Erythroblast (primary cell): ENCODE data around the gene EPB41.
A peak's percentile ranks its signal among the peaks of the same experiment; 100 is the strongest.
"Not testable (repeated sequence)": the region's sequence is repeated elsewhere in the genome, so short reads cannot be mapped to it uniquely, and the experiment has no call there.

Experiments used
- DNase-seq, 2 experiments: peaks; one replicate each; lab custom pipeline; 2025; lab: John Stamatoyannopoulos, UW
- GATA1 ChIP-seq: IDR thresholded peaks from 2 replicates; pipeline ENCODE4 v1.6.1; 2011; ENCODE audit warnings: low read depth, mild to moderate bottlenecking, control low read depth, low read length, moderate library complexity
- POLR2A ChIP-seq: IDR thresholded peaks from 2 replicates; pipeline ENCODE4 v1.6.1; 2011; ENCODE audit warnings: mild to moderate bottlenecking, low read length

Gene EPB41

DNA sequence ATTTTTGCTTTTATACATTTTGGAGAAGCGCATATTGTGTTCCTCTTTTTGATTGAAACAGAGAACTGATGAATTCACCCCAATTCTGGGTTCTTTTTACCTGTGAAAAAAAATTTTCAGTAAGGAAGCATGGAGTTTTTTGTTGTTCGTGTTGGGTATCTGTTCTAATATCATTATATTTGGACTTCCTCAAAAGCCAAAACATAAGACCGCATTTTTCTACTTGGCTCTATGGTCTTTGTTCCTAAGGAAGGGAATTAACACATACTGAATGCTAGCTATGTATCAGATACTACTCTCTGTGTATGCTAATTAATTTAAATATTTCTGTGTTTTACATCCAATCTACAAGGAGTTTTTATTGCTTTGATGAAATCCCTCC lies 12.9 kb downstream of the EPB41 start:
- DNase-seq, result no peak
- TF ChIP-seq GATA1 (no peak), POLR2A (no peak)

DNA sequence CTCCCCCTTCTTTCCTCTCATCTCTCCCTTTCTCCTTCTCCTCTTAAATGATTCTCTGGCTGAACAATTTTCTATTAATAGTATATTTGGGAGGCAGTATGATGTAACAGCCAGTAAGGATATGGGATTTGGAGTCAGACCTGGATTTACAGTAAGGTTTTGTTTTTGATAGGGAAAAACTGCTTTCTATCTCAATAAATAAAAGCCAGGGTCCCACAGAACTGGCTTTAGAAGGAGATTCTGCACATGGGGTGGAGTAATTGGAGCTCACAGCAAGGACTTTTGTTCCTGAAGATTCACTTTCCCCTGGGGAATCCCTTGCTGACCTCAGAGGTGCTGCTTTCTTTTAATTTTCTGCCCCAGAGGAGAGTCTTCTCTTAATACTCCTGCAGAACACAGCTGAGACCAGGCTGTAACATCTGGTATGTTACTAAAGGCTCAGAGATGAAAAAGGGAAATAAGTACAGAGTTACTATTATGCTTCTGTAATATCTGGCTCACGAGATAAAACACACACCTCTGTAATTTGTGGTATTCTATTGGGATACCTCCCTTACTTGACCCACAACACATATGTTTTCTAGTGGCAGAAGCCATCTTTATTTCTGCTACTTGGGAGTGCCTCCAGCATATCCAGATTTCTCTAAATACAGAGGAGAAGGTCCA lies 13.4 kb downstream of the EPB41 start:
- DNase-seq, result peak in 1 of 2 experiments; percentile 61
- TF ChIP-seq GATA1, result no peak
- TF ChIP-seq POLR2A, result no peak

DNA sequence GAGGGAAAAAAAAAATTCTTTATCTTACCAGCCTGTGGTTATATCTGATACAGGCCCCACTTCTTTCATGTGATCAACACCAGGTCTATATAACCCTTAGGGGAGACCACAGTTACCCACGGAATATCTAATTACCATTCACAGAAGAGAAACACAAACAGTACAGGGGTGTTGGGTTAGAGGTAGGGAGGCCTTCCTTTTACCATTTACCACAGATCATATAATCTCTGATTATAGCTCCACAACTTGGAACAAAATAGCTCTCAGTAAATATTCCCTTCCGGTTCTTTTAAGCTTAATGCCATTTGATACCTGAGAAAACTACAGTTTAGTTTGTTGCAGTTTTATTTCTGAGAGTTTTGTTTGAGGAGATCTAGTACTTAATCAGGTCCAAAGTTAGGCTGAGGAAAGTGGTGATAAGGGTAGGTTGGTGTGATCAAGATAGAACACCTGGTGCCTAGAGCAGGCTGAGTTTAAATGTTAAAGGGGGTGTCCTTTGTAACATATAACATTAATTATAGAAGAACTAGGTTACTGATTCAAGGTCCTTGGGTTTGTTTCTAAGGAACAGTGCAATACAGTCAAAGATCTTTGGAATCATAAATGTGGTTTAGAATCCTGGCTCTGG lies 14.1 kb downstream of the EPB41 start:
- no peak for TF ChIP-seq POLR2A
- no peak for TF ChIP-seq GATA1
- peak in 1 of 2 experiments; percentile 49 for DNase-seq

DNA sequence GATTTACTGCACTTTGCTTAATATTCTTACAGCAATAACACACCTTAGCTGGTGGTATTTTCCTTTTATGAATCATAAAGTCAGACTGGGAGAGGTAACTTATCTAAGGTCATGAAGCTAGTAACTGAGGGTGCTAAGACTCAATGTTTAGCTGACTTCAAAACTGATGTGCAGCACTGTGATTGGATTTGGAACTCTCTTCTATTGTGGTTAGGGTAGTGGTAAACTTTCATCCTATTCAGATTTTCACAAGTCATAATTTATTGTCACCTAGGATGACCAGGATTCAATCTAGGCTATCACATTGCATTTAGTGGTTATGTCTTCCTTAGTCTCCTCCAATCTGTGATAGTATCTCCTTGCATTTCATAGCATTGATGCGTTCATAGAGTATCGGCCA lies 18.9 kb downstream of the EPB41 start:
- no peak for DNase-seq
- TF ChIP-seq POLR2A, result no peak
- no peak for TF ChIP-seq GATA1

DNA sequence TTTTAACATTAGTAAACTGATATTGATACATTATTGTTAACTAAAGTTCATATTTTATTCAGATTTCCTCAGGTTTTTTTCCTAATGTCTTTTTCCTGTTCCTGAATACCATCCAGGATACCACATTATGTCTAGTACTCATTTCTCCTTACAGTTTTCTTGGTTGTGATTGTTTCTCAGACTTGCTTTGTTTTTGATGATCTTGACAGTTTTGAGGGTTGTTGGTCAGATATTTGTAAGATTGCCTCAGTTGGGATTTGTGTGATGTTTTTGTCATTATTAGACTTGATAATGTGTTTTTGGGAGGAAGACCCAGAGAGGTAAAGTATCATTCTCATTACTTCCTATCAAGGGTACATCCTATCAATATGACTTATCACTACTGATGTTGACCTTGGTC lies 19.5 kb downstream of the EPB41 start:
- no peak for DNase-seq
- TF ChIP-seq GATA1 (no peak), POLR2A (no peak)

DNA sequence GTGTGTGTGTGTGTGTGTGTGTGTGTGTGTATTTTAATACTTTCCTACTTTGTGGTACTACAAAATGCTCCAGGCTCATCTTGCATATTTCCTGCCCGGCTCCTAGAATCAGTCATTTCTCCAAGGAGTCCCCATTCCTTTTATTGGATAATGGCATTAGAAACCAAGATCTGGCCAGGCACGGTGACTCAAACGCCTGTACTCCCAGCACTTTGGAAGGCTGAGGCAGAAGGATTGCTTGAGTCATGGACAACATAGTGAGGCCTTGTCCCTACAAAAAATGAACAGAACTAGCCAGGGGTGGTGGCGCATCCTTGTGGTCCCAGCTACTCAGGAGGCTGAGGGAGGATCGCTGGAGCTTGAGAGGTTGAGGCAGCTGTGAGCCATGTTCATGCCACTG lies 20.3 kb downstream of the EPB41 start:
- no peak for DNase-seq
- TF ChIP-seq POLR2A (no peak), GATA1 (no peak)

DNA sequence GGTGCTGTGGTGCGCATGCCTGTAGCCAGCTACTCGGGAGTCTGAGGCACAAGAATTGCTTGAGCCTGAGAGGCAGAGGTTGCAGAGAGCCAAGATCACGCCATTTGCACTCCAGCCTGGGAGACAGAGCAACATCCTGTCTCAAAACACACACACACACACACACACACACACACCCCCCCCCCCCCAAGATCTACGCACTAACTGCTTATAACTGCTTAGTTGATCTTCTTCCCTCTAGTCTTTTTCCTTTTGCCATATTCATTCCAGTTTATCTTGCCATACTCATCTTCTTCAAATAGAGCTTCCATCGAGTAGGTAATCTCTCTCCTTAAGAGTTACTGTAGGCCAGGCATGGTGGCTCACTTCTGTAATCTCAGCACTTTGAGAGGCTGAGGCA lies 20.9 kb downstream of the EPB41 start:
- DNase-seq, result no peak
- no peak for TF ChIP-seq GATA1
- no peak for TF ChIP-seq POLR2A

DNA sequence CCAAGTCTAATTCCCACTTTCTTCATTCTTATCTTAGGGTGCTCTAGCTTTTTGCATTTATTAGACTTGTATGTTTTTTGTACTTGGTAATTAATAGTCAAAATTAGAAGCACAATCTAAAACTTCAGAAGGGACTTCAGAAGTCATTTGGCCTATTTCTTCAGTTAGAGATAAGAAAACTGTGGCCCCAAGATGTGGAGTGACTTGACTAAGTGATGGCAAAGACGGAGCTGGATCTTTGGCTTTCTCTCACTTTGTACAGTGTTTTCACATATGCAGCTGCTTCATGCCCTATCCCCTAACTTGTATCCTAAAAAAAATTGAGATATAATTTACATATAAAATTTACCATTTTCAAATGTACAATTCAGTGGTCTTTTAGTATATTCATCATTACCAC lies 21.7 kb downstream of the EPB41 start:
- DNase-seq, result peak in 1 of 2 experiments; percentile 68
- TF ChIP-seq POLR2A, result no peak
- TF ChIP-seq GATA1, result no peak

DNA sequence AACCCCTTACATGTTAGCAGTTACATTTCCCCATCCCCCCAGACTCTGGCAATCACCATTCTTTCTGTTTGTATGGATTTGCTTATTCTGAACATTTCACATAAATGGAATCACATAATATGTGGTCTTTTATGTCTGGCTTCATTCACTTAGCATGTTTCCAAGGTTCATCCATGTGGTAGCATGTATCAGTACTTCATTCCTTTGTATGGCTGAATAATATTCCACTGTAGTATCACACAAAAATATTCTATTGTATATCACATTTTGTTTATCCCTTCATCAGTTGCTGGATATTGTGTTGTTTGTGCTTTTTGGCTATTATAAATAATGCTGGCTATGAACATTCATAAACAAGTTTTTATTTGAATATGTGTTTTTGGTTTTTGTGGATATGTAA lies 22.2 kb downstream of the EPB41 start:
- DNase-seq, result no peak
- no peak for TF ChIP-seq POLR2A
- no peak for TF ChIP-seq GATA1

DNA sequence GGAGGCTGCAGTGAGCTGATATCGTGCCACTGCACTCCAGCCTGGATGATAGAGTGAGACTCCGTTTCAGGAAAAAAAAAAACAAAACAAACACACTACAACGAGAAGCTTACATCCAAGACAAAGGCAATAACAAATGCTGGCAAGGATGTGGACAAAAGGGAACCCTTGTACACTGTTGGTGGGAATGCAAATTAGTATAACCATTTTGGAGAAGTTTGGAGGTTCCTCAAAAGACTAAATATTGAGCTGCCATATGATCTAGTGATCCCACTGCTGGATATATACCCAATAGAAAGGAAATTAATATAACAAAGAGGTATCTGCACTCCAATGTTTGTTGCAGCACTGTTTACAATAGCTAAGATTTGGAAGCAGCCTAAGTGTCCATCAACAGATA lies 29.2 kb downstream of the EPB41 start:
- not testable (repeated sequence) for DNase-seq

DNA sequence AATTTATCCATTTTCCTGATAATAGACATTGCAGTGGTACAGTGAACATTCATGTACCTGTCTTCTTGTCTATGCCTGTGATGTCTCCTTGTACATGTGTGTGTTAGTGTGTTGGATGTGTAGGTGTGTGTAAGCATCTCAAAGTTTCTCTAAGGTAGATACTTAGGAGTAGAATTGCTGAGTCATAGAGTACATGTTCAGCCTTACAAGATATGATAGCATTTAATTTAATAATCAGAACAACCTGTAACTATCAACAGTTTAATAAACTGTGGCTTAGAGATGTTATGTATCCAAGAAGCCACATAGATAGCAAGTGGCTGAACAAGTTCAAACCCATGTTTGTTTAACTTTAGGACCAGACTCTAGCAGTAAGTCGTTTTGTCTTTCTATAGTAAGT lies 35.6 kb downstream of the EPB41 start:
- TF ChIP-seq POLR2A (no peak), GATA1 (no peak)
- DNase-seq, result peak in 1 of 2 experiments; percentile 35

DNA sequence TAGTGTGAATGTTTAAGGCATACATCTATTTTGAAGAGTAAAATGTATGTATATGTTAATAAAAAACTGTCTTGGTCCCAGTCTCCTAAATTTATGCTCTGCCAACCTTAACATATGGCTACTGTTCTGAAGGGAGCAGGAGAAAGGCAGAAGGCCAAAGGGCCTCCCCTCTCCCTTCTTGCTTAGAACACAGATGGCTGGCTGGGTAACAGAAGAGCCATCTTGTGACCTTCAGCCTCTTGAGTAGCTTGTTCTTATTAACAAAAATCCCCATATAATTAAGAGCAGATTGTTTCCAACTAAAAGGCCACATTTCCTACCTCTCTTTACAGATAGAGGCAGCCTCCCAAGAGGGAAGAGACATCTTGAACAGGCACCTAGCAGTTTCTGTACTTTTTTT lies 36.1 kb downstream of the EPB41 start:
- TF ChIP-seq GATA1 (no peak), POLR2A (no peak)
- DNase-seq, result no peak

DNA sequence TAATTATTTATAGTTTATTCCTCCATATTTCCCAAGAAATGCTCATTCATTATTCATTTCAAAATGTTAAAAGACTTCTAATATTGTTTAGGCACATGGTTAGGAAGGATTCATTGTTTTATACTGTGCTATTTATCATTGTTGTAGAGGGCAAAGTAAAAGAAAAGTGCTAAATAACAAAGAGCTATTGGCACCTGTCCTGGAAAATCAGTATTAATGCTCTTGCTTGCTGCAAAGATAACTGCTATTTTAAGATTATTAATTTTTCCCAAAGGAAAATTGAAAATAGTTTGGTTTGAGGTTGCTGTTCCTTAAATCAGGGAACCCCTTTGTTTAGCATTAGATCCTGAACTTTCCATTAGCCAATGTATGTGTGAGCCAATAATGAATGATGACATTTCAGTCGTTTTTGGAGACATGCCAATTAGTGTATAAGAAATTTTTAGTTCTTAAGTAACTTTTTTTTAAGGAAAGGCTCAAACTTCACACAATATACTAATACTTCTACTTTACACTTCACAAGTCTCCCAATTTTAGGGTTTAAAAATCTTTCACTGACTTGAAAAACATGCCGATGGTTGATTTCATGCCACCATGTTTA lies 39.9 kb downstream of the EPB41 start:
- TF ChIP-seq POLR2A (no peak), GATA1 (no peak)
- no peak for DNase-seq

DNA sequence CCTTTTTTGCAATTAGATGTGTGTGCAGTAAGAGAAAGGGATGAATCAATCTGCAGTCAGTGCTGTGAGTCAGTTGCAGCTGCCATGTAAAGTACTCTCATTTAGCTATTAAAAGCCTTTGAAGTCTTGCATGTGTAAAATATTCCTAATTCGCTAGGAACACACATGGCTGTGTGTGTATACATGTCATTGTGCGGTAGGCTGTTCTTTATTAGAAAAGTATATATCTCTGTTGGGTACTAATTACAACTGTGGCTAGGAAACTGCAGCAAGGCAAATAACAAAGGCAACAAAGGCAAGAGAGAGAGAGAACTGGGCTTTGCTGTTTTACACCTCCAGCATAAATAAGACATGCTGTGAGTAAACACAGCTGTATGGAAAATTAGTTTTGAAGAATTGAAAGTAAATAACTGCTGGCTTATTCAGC lies 41.7 kb downstream of the EPB41 start:
- DNase-seq, result no peak
- no peak for TF ChIP-seq POLR2A

DNA sequence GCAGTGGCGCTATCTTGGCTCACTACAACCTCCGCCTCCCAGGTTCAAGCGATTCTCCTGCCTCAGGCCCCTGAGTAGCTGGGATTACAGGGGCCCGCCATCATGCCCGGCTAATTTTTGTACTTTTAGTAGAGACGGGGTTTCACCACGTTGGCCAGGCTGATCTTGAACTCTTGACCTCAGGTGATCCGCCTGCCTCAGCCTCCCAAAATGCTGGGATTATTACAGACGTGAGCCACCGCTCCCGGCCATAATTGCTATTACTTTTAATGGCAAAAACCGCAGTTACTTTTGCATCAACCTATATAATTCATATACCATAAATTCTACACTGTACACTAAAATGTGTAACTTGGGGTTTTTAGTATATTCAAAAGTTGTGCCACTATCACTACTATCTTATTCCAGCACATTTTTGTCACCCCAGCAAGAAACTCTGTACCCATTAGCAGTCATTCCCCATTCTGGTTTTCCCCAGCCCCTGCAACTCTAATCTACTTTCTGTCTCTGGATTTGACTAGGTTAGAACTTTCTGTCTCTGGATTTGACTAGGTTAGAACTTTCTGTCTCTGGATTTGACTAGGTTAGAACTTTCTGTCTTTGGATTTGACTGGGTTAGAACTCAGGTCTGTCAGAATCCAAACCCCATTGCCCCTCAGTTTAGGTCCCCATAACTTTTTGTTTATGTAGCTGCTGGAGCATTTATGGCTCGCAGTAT lies 47.9 kb downstream of the EPB41 start:
- not testable (repeated sequence) for DNase-seq
